Keratinocyte (primary cell): ENCODE results near the gene PDCD11. TPM values are rescaled to one million over a fixed set of nuclear protein-coding genes. Genes with fewer than 3 reads are reported as not detected.

Experiments
- DNase-seq: peaks from one replicate; pipeline ENCODE4 v3.0.0-alpha.2; 2011; ENCODE audit warnings: low read depth, missing footprints, low spot score
- FAIRE-seq: peaks from 2 replicates; lab custom pipeline; 2011; peaks lifted over from hg19 to GRCh38; lab: Jason Lieb, UNC
- H2AFZ ChIP-seq: 2 replicates; pipeline ENCODE4 v1.6.0; 2012; ENCODE audit warnings: low read length, control low read depth, inconsistent platforms; ENCODE audit not compliant: control insufficient read depth
- H3K27ac ChIP-seq: 2 replicates; pipeline ENCODE4 v1.5.1; 2011; ENCODE audit warnings: low read length; ENCODE audit not compliant: control insufficient read depth, insufficient read depth
- H3K27me3 ChIP-seq: 3 replicates; pipeline ENCODE4 v1.6.0; 2011; ENCODE audit warnings: low read length; ENCODE audit not compliant: control insufficient read depth, insufficient read depth; ENCODE audit errors: extremely low read depth
- H3K36me3 ChIP-seq, 2 experiments: 2 replicates in 1 of 2; 3 replicates in 1 of 2; pipeline ENCODE4 v1.5.1; 2011; ENCODE audit warnings: low read length in 2 of 2, mild to moderate bottlenecking in 1 of 2; ENCODE audit not compliant: control insufficient read depth in 2 of 2, insufficient read depth in 2 of 2; ENCODE audit errors: extremely low read depth in 1 of 2
- H3K4me1 ChIP-seq: 3 replicates; pipeline ENCODE4 v1.5.1; 2011; ENCODE audit warnings: low read length; ENCODE audit not compliant: control insufficient read depth, insufficient read depth; ENCODE audit errors: extremely low read depth
- H3K4me2 ChIP-seq: 3 replicates; pipeline ENCODE4 v1.6.0; 2011; ENCODE audit warnings: low read depth, low read length; ENCODE audit not compliant: control insufficient read depth, insufficient read depth; ENCODE audit errors: extremely low read depth
- H3K4me3 ChIP-seq, 3 experiments: fragments of 200-600 bp in 1 of 3; sonication (generic) in 1 of 3; 2 replicates in 2 of 3; 3 replicates in 1 of 3; pipeline ENCODE4 v1.5.1; 2011 to 2016; ENCODE audit warnings: low read length in 3 of 3, mild to moderate bottlenecking in 3 of 3, control low read depth in 2 of 3, inconsistent platforms in 1 of 3, low read depth in 1 of 3, mixed read lengths in 1 of 3, mixed run types in 1 of 3, moderate library complexity in 1 of 3; ENCODE audit not compliant: control insufficient read depth in 2 of 3, insufficient read depth in 2 of 3; ENCODE audit errors: extremely low read depth in 1 of 3
- H3K79me2 ChIP-seq: 2 replicates; pipeline ENCODE4 v1.6.0; 2012; ENCODE audit warnings: low read length; ENCODE audit not compliant: control insufficient read depth, insufficient read depth
- H3K9ac ChIP-seq: 3 replicates; pipeline ENCODE4 v1.6.0; 2011; ENCODE audit warnings: low read length; ENCODE audit not compliant: control insufficient read depth, insufficient read depth; ENCODE audit errors: extremely low read depth
- H3K9me1 ChIP-seq: 3 replicates; pipeline ENCODE4 v1.6.0; 2011; ENCODE audit warnings: low read length; ENCODE audit not compliant: control insufficient read depth, insufficient read depth; ENCODE audit errors: extremely low read depth
- H3K9me3 ChIP-seq: 2 replicates; pipeline ENCODE4 v1.5.1; 2012; ENCODE audit warnings: low read depth, low read length; ENCODE audit not compliant: control insufficient read depth
- H4K20me1 ChIP-seq: 3 replicates; pipeline ENCODE4 v1.6.0; 2011; ENCODE audit warnings: low read length; ENCODE audit not compliant: control insufficient read depth, insufficient read depth; ENCODE audit errors: extremely low read depth
- CTCF ChIP-seq, 3 experiments: IDR thresholded peaks in 1 of 3; conservative IDR thresholded peaks in 1 of 3; optimal IDR thresholded peaks in 1 of 3; 2 replicates in 2 of 3; 3 replicates in 1 of 3; pipeline versions ENCODE3 to v1.5.1; 2011; ENCODE audit warnings: low read length in 3 of 3, mild to moderate bottlenecking in 3 of 3, moderate library complexity in 2 of 3, control low read depth in 1 of 3, inconsistent platforms in 1 of 3; ENCODE audit not compliant: insufficient read depth in 2 of 3; ENCODE audit errors: extremely low read depth in 1 of 3
- EZH2 ChIP-seq: IDR thresholded peaks from one replicate; pipeline ENCODE4 v1.6.1; 2012; ENCODE audit warnings: inconsistent platforms, mild to moderate bottlenecking, low read length, moderate library complexity
- dilution Hi-C: fragments of 300-500 bp; cut with MboI; formaldehyde crosslinking; loops from one replicate; pipeline ENCODE4 v1.7.0; 2020; ENCODE audit warnings: low sequenced_read_pairs; ENCODE audit not compliant: extremely low pct_ligation_motif_present
- polyA plus RNA-seq, 5 experiments: library from polyadenylated mRNA; depleted of rRNA in 3 of 5; stranded (reverse) in 3 of 5; stranded (forward) in 1 of 5; unstranded in 1 of 5; fragments of >200 nt; gene quantifications; 1 replicate in 1 of 5; 2 replicates in 3 of 5; 3 replicates in 1 of 5; pipeline versions ENCODE4 v1.2.1 to v1.2.3, GENCODE V29; 2011 to 2012; ENCODE audit warnings: missing spikeins in 2 of 5, low read depth in 1 of 5, low replicate concordance in 1 of 5

The PDCD11 gene
- polyA plus RNA-seq, 1 donor (not counting 4 experiments of a cell fraction or from before 2014, with no cell fraction given), result 28.6 TPM

DNA sequence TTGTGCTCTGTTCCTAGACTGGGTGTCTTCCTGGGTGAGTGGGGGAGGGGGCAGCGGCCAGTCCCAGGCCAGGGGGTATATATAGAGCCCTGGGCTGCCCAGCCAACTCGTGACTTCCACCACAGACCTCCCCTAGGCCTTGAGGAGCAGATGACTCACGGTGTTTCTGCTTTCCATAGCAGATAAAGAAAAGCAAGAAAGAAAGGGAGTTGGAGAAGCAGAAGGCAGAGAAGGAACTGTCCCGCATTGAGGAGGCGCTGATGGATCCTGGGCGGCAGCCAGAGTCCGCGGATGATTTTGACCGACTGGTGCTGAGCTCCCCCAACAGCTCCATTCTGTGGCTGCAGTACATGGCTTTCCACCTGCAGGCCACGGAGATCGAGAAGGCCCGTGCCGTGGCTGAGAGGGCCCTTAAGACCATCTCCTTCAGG, 45.6 kb downstream of the PDCD11 start:
- FAIRE-seq, result no peak
- dilution Hi-C loops, result no loop called here
- no peaks in the 10 kb centered on the region for H3K9me3 ChIP-seq

GRCh38 chr10:103443475-103444185, 47.2 kb downstream of the PDCD11 start:
- H3K36me3 ChIP-seq, result peaks cover 64 to 68% of the 10 kb centered on the region in 2 experiments
- H2AFZ ChIP-seq, result no peak overlapping the region
- TF ChIP-seq CTCF (optimal IDR thresholded peaks at IDR 0.05 in 1 of 3, IDR thresholded peaks at IDR 0.05 in 1 of 3, conservative IDR thresholded peaks at IDR 0.05 in 1 of 3; ENCODE audit: extremely low read depth in 1 of 3, insufficient read depth in 2 of 3, low read length in 3 of 3) (no peak), EZH2 (no peak)
- H3K79me2 ChIP-seq, result no peaks in the 10 kb centered on the region
- H3K9me3 ChIP-seq, result no peaks in the 10 kb centered on the region
- no peaks in the 10 kb centered on the region for H4K20me1 ChIP-seq
- H3K4me1 ChIP-seq, result no peaks in the 10 kb centered on the region
- DNase-seq (no peak), FAIRE-seq (no peak)
- no peak overlapping the region for H3K4me3 ChIP-seq
- no peak overlapping the region for H3K4me2 ChIP-seq
- H3K9ac ChIP-seq, result no peak overlapping the region
- no peaks in the 10 kb centered on the region for H3K9me1 ChIP-seq
- no peak overlapping the region for H3K27ac ChIP-seq
- dilution Hi-C loops, result no loop called here
- H3K27me3 ChIP-seq, result no peaks in the 10 kb centered on the region

More for the DNA sequence above, 45.6 kb downstream of the PDCD11 start:
- H3K36me3 ChIP-seq, result peaks cover 69 to 71% of the 10 kb centered on the region in 2 experiments
- H2AFZ ChIP-seq, result no peak overlapping the region
- H3K4me2 ChIP-seq, result no peak overlapping the region
- no peak overlapping the region for H3K9ac ChIP-seq
- no peaks in the 10 kb centered on the region for H3K79me2 ChIP-seq
- DNase-seq, result no peak
- TF ChIP-seq EZH2 (no peak), CTCF (optimal IDR thresholded peaks at IDR 0.05 in 1 of 3, IDR thresholded peaks at IDR 0.05 in 1 of 3, conservative IDR thresholded peaks at IDR 0.05 in 1 of 3; ENCODE audit: extremely low read depth in 1 of 3, insufficient read depth in 2 of 3, low read length in 3 of 3) (no peak)
- H3K27me3 ChIP-seq, result no peaks in the 10 kb centered on the region
- H4K20me1 ChIP-seq, result no peaks in the 10 kb centered on the region
- no peaks in the 10 kb centered on the region for H3K4me1 ChIP-seq
- no peaks in the 10 kb centered on the region for H3K9me1 ChIP-seq
- no peak overlapping the region for H3K4me3 ChIP-seq
- no peak overlapping the region for H3K27ac ChIP-seq
